HepG2 (cell line): ENCODE results near the gene WRAP73. TPM values are rescaled to one million over a fixed set of nuclear protein-coding genes. Genes with fewer than 3 reads are reported as not detected.

ENCODE experiments used
- AKAP8 ChIP-seq: sonication (generic); formaldehyde crosslinking; IDR thresholded peaks from 2 replicates; pipeline ENCODE4 v1.5.1; 2020; ENCODE audit warnings: mild to moderate bottlenecking, missing genetic modification reagents
- HOXD1 ChIP-seq: sonication (generic); formaldehyde crosslinking; IDR thresholded peaks from 2 replicates; pipeline ENCODE4 v1.5.0; 2020; ENCODE audit warnings: missing genetic modification reagents
- KDM4B ChIP-seq: sonication (generic); formaldehyde crosslinking; IDR thresholded peaks from 2 replicates; pipeline ENCODE4 v1.4.0; 2020; ENCODE audit warnings: missing genetic modification reagents
- KLF12 ChIP-seq: sonication (generic); formaldehyde crosslinking; IDR thresholded peaks from 2 replicates; pipeline ENCODE4 v1.4.0; 2020; ENCODE audit warnings: missing genetic modification reagents, borderline replicate concordance
- KLF15 ChIP-seq: sonication (generic); formaldehyde crosslinking; IDR thresholded peaks from 2 replicates; pipeline ENCODE4 v1.8.1; 2023; ENCODE audit warnings: borderline replicate concordance, mild to moderate bottlenecking, inconsistent platforms, missing genetic modification reagents, mixed read lengths
- MED1 ChIP-seq: sonication (generic); formaldehyde crosslinking; IDR thresholded peaks from 2 replicates; pipeline ENCODE4 v1.4.0; 2020; ENCODE audit warnings: missing genetic modification reagents
- MEF2D ChIP-seq: sonication (generic); formaldehyde crosslinking; IDR thresholded peaks from 2 replicates; pipeline ENCODE4 v1.5.1; 2020; ENCODE audit warnings: mild to moderate bottlenecking, missing genetic modification reagents
- MEIS2 ChIP-seq: sonication (generic); formaldehyde crosslinking; IDR thresholded peaks from 2 replicates; pipeline ENCODE4 v1.9.0; 2021; ENCODE audit warnings: mild to moderate bottlenecking, missing genetic modification reagents
- MYNN ChIP-seq: sonication (generic); formaldehyde crosslinking; IDR thresholded peaks from 2 replicates; pipeline ENCODE4 v1.4.0; 2020; ENCODE audit warnings: mild to moderate bottlenecking, low read depth, missing genetic modification reagents
- PHF21A ChIP-seq: sonication (generic); formaldehyde crosslinking; IDR thresholded peaks from 2 replicates; pipeline ENCODE4 v1.5.0; 2020; ENCODE audit warnings: mild to moderate bottlenecking, missing genetic modification reagents
- RAD21 ChIP-seq: fragments of 450-650 bp; formaldehyde crosslinking; IDR thresholded peaks from 2 replicates; pipeline ENCODE4 v1.5.0; 2020; ENCODE audit warnings: mild to moderate bottlenecking
- XRCC5 ChIP-seq: fragments of 200-400 bp; formaldehyde crosslinking; optimal IDR thresholded peaks from 2 replicates; pipeline ENCODE3; 2017; ENCODE audit warnings: mild to moderate bottlenecking, low read length
- ZNF569 ChIP-seq: sonication (generic); formaldehyde crosslinking; IDR thresholded peaks from 2 replicates; pipeline ENCODE4 v1.5.0; 2020; ENCODE audit warnings: mild to moderate bottlenecking, missing genetic modification reagents, moderate library complexity, borderline replicate concordance
- ZNF572 ChIP-seq: sonication (generic); formaldehyde crosslinking; IDR thresholded peaks from 2 replicates; pipeline ENCODE4 v1.5.1; 2020; ENCODE audit warnings: mild to moderate bottlenecking, missing genetic modification reagents
- ZNF672 ChIP-seq: sonication (generic); formaldehyde crosslinking; IDR thresholded peaks from 2 replicates; pipeline ENCODE4 v1.8.1; 2022; ENCODE audit warnings: missing genetic modification reagents
- ZNF792 ChIP-seq: IDR thresholded peaks from 2 replicates; pipeline ENCODE4 v1.6.1; 2016
- polyA plus RNA-seq, 8 experiments: library from polyadenylated mRNA; depleted of rRNA in 3 of 8; stranded (reverse) in 7 of 8; unstranded in 1 of 8; fragments of >200 nt; fragmentation: Illumina TruSeq in 4 of 8; extraction: Trizol in 4 of 8; gene quantifications; 2 replicates each; pipeline versions ENCODE4 v1.2.1 to v1.2.3, GENCODE V29; 2011 to 2016; ENCODE audit warnings: low read depth in 4 of 8, missing spikeins in 1 of 8, mixed read lengths in 1 of 8; ENCODE audit not compliant: insufficient read depth in 1 of 8
- total RNA-seq, 5 experiments: library from RNA; depleted of rRNA; stranded (reverse); fragments of >200 nt; fragmentation: Illumina TruSeq; extraction: Trizol; gene quantifications; 2 replicates each; pipeline ENCODE4 v1.2.3, GENCODE V29; 2016; ENCODE audit warnings: low read depth in 1 of 5
- TF ChIP-seq, protein P1 (sequence below): sonication (generic); formaldehyde crosslinking; IDR thresholded peaks from 2 replicates; pipeline ENCODE4 v1.5.1; 2020; ENCODE audit warnings: mild to moderate bottlenecking, missing genetic modification reagents, moderate library complexity
- TF ChIP-seq, protein P2 (sequence below): sonication (generic); formaldehyde crosslinking; IDR thresholded peaks from 2 replicates; pipeline ENCODE4 v1.4.0; 2020; ENCODE audit warnings: missing genetic modification reagents
- TF ChIP-seq, protein P3 (sequence below): sonication (generic); formaldehyde crosslinking; IDR thresholded peaks from 2 replicates; pipeline ENCODE4 v1.4.0; 2020; ENCODE audit warnings: low read depth, missing genetic modification reagents

Gene WRAP73
- total and polyA plus RNA-seq, 2 of the 13 experiments (the other 11 are each of a cell fraction or from before 2014, with no cell fraction given) = 18.1 to 40.4 TPM

DNA sequence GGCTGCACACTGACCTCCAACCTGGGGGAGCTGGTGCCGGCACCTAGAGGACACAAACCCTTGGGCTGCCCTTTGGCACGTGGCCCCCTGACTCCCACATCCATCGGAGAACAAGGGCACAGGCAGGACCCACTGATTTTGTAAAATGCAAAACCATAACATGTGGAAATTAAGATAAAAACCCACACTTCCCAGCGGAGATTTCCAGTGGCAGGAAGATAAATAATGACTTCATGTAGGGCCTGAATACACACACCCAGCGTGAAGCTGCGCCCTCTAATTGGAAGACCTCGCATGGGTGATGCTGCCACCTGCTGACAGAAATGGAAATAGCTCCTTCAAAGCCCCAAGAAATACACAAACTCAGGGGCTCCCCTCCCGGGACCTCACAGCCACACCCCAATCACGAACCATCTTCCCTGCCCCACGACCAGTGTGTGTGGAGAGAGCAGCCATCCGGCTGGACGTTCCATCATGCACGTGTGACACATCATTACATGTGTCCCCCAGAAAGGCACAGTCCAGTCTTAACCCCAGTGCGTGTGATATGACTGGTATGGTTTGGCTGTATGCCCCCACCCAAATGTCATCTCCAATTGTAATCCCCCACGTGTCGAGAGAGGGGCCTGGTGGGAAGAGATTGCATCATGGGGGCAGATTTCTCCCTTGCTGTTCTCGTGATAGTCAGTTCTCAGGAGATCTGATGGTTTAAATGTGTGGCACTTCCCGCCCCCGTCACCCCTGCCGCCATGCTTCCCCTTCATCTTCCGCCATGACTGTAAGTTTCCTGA, 30.8 kb downstream of the WRAP73 start (continued):
- TF ChIP-seq, protein P1, sequence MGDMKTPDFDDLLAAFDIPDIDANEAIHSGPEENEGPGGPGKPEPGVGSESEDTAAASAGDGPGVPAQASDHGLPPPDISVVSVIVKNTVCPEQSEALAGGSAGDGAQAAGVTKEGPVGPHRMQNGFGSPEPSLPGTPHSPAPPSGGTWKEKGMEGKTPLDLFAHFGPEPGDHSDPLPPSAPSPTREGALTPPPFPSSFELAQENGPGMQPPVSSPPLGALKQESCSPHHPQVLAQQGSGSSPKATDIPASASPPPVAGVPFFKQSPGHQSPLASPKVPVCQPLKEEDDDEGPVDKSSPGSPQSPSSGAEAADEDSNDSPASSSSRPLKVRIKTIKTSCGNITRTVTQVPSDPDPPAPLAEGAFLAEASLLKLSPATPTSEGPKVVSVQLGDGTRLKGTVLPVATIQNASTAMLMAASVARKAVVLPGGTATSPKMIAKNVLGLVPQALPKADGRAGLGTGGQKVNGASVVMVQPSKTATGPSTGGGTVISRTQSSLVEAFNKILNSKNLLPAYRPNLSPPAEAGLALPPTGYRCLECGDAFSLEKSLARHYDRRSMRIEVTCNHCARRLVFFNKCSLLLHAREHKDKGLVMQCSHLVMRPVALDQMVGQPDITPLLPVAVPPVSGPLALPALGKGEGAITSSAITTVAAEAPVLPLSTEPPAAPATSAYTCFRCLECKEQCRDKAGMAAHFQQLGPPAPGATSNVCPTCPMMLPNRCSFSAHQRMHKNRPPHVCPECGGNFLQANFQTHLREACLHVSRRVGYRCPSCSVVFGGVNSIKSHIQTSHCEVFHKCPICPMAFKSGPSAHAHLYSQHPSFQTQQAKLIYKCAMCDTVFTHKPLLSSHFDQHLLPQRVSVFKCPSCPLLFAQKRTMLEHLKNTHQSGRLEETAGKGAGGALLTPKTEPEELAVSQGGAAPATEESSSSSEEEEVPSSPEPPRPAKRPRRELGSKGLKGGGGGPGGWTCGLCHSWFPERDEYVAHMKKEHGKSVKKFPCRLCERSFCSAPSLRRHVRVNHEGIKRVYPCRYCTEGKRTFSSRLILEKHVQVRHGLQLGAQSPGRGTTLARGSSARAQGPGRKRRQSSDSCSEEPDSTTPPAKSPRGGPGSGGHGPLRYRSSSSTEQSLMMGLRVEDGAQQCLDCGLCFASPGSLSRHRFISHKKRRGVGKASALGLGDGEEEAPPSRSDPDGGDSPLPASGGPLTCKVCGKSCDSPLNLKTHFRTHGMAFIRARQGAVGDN (CRISPR knock-in tag) = peak; percentile 8; the same call in 1 of the 2 replicates
- TF ChIP-seq MEIS2 (CRISPR knock-in tag) = no peak
- peak; percentile 40; the same call in 1 of the 2 replicates for TF ChIP-seq RAD21 (CRISPR knock-in tag)
- 0 out of 2 replicates have a peak, but pooled peaks have one; percentile 27 for TF ChIP-seq PHF21A
- TF ChIP-seq ZNF569 (CRISPR knock-in tag) = no peak
- 0 out of 2 replicates have a peak, but pooled peaks have one; percentile 37 for TF ChIP-seq ZNF792 (CRISPR knock-in tag)
- no peak for TF ChIP-seq AKAP8 (CRISPR knock-in tag)
- TF ChIP-seq ZNF672 (CRISPR knock-in tag) = no peak
- TF ChIP-seq, protein P2, sequence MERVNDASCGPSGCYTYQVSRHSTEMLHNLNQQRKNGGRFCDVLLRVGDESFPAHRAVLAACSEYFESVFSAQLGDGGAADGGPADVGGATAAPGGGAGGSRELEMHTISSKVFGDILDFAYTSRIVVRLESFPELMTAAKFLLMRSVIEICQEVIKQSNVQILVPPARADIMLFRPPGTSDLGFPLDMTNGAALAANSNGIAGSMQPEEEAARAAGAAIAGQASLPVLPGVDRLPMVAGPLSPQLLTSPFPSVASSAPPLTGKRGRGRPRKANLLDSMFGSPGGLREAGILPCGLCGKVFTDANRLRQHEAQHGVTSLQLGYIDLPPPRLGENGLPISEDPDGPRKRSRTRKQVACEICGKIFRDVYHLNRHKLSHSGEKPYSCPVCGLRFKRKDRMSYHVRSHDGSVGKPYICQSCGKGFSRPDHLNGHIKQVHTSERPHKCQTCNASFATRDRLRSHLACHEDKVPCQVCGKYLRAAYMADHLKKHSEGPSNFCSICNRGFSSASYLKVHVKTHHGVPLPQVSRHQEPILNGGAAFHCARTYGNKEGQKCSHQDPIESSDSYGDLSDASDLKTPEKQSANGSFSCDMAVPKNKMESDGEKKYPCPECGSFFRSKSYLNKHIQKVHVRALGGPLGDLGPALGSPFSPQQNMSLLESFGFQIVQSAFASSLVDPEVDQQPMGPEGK = peak; percentile 23; the same call in 1 of the 2 replicates
- TF ChIP-seq HOXD1 (CRISPR knock-in tag) = no peak
- TF ChIP-seq MED1 = no peak
- TF ChIP-seq KLF12 = no peak
- TF ChIP-seq, protein P3, sequence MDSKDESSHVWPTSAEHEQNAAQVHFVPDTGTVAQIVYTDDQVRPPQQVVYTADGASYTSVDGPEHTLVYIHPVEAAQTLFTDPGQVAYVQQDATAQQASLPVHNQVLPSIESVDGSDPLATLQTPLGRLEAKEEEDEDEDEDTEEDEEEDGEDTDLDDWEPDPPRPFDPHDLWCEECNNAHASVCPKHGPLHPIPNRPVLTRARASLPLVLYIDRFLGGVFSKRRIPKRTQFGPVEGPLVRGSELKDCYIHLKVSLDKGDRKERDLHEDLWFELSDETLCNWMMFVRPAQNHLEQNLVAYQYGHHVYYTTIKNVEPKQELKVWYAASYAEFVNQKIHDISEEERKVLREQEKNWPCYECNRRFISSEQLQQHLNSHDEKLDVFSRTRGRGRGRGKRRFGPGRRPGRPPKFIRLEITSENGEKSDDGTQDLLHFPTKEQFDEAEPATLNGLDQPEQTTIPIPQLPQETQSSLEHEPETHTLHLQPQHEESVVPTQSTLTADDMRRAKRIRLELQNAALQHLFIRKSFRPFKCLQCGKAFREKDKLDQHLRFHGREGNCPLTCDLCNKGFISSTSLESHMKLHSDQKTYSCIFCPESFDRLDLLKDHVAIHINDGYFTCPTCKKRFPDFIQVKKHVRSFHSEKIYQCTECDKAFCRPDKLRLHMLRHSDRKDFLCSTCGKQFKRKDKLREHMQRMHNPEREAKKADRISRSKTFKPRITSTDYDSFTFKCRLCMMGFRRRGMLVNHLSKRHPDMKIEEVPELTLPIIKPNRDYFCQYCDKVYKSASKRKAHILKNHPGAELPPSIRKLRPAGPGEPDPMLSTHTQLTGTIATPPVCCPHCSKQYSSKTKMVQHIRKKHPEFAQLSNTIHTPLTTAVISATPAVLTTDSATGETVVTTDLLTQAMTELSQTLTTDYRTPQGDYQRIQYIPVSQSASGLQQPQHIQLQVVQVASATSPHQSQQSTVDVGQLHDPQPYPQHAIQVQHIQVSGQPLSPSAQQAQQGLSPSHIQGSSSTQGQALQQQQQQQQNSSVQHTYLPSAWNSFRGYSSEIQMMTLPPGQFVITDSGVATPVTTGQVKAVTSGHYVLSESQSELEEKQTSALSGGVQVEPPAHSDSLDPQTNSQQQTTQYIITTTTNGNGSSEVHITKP (CRISPR knock-in tag) = 0 out of 2 replicates have a peak, but pooled peaks have one; percentile 19
- no peak for TF ChIP-seq ZNF572 (CRISPR knock-in tag)
- no peak for TF ChIP-seq MYNN (CRISPR knock-in tag)
- peak; percentile 54 for TF ChIP-seq XRCC5
- TF ChIP-seq MEF2D (CRISPR knock-in tag) = no peak
- TF ChIP-seq KLF15 = no peak
- no peak for TF ChIP-seq KDM4B
